ENCODE results near the gene OR6C75. TPM values are rescaled to one million over a fixed set of nuclear protein-coding genes. Genes with fewer than 3 reads are reported as not detected.
"Not testable (repeated sequence)": the region's sequence is repeated elsewhere in the genome, so short reads cannot be mapped to it uniquely, and the experiment has no call there.

OR6C75 gene
- total and polyA plus RNA-seq, 7 donors = not detected

GRCh38 chr12:55336002-55336401 is 26.8 kb upstream of the OR6C75 start:
- Histone ChIP-seq H3K4me3 (no peak overlapping the region), H3K27me3 (ENCODE audit: insufficient read depth in 3 of 3, low read length in 2 of 3) (no peaks in the 10 kb centered on the region), H3K9me3 (no peaks in the 10 kb centered on the region), H3K4me1 (no peaks in the 10 kb centered on the region), H3K27ac (no peak overlapping the region), H3K36me3 (ENCODE audit: insufficient read depth in 1 of 2, low read depth in 1 of 2) (no peaks in the 10 kb centered on the region)
- DNase-seq = no peak
- TF ChIP-seq CTCF (IDR thresholded peaks at IDR 0.05) = no peak
- ATAC-seq = no peak
- 88 to 91% (median 89%) methylated on average over 10 of the region's 10 CpGs for WGBS, 3 donors
- intact Hi-C loops (cut with DNase I) = no loop called here

- DNase-seq; ATAC-seq; intact Hi-C loops (cut with DNase I); H3K27me3 ChIP-seq (ENCODE audit: insufficient read depth in 3 of 3, low read length in 2 of 3); H3K27ac ChIP-seq; H3K9me3 ChIP-seq; H3K4me3 ChIP-seq; H3K36me3 ChIP-seq (ENCODE audit: insufficient read depth in 1 of 2, low read depth in 1 of 2); H3K4me1 ChIP-seq: not testable (repeated sequence)
- WGBS, 3 donors = 61 to 72% (median 71%) methylated on average over 4 of the region's 4 CpGs
Observed at GRCh38 chr12:55355338-55355737, 7.4 kb upstream of the OR6C75 start.

GRCh38 chr12:55365086-55365485 is 2.3 kb downstream of the OR6C75 start:
- Histone ChIP-seq H3K4me1 (no peaks in the 10 kb centered on the region), H3K27ac (no peak overlapping the region), H3K27me3 (ENCODE audit: insufficient read depth in 3 of 3, low read length in 2 of 3) (no peaks in the 10 kb centered on the region), H3K9me3 (no peaks in the 10 kb centered on the region), H3K4me3 (no peak overlapping the region), H3K36me3 (ENCODE audit: insufficient read depth in 1 of 2, low read depth in 1 of 2) (no peaks in the 10 kb centered on the region)
- TF ChIP-seq CTCF (IDR thresholded peaks at IDR 0.05) = no peak
- intact Hi-C loops (cut with DNase I) = no loop called here
- ATAC-seq (no peak), DNase-seq (no peak)
- WGBS, 3 donors = 71 to 77% (median 76%) methylated on average over 3 of the region's 3 CpGs

DNA sequence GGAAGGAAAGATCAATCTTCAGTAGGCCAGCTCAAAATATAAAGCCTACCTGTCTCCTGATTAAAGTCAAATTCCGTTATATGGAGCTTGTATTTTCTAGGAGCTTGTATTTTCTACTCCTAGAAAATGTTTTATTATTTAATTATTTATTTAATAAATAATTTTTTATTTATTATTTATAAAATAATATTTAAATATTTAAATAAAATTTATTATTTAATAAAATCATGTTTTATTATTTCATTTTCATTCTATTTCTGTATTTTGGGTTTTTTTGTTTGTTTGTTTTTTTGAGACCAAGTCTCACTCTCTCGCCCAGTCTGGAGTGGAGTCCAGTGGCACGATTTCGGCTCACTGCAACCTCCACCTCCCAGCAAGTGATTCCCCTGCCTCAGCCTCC is 9.7 kb downstream of the OR6C75 start:
- Histone ChIP-seq H3K4me1 (no peaks in the 10 kb centered on the region), H3K27me3 (ENCODE audit: insufficient read depth in 3 of 3, low read length in 2 of 3) (no peaks in the 10 kb centered on the region), H3K27ac (no peak overlapping the region), H3K4me3 (no peak overlapping the region), H3K36me3 (ENCODE audit: insufficient read depth in 1 of 2, low read depth in 1 of 2) (no peaks in the 10 kb centered on the region), H3K9me3 (no peaks in the 10 kb centered on the region)
- DNase-seq = no peak
- intact Hi-C loops (cut with DNase I) = no loop called here
- WGBS, 3 donors = 70 to 83% (median 79%) methylated on average over 4 of the region's 4 CpGs
- TF ChIP-seq CTCF (IDR thresholded peaks at IDR 0.05) = no peak
- no peak for ATAC-seq

- Histone ChIP-seq H3K9me3 (no peaks in the 10 kb centered on the region), H3K36me3 (ENCODE audit: insufficient read depth in 1 of 2, low read depth in 1 of 2) (no peaks in the 10 kb centered on the region), H3K27me3 (ENCODE audit: insufficient read depth in 3 of 3, low read length in 2 of 3) (no peaks in the 10 kb centered on the region), H3K27ac (no peak overlapping the region), H3K4me1 (no peaks in the 10 kb centered on the region), H3K4me3 (no peak overlapping the region)
- intact Hi-C loops (cut with DNase I) = no loop called here
- DNase-seq (no peak), ATAC-seq (no peak)
- no peak for TF ChIP-seq CTCF (IDR thresholded peaks at IDR 0.05)
Observed at GRCh38 chr12:55385891-55386290, 23.1 kb downstream of the OR6C75 start.
